GM12873 (cell line): ENCODE results near the gene TAS2R13.

Source experiments
- CTCF ChIP-seq: IDR thresholded peaks from 2 replicates; pipeline ENCODE4 v1.5.1; 2012; ENCODE audit warnings: low read depth, mild to moderate bottlenecking, moderate library complexity, low read length, control low read depth; ENCODE audit not compliant: insufficient read depth; ENCODE audit errors: missing control alignments

TAS2R13 gene

GRCh38 chr12:10940389-10940788, 31.0 kb upstream of the TAS2R13 start:
- no peak for TF ChIP-seq CTCF

GRCh38 chr12:10939163-10939562, 29.8 kb upstream of the TAS2R13 start, which contains the start of gene TAS2R14:
Gene TAS2R14, minus strand, starts transcription at chr12:10939263. Its CDS starts 56 bp downstream, at chr12:10939207.
- TF ChIP-seq CTCF: no peak

- no peak for TF ChIP-seq CTCF
Observed at GRCh38 chr12:10936506-10936905, 27.1 kb upstream of the TAS2R13 start.

- TF ChIP-seq CTCF: no peak
Observed at GRCh38 chr12:10928746-10929286, 19.5 kb upstream of the TAS2R13 start, which contains the start of gene PRH2. Gene PRH2, plus strand, starts transcription at chr12:10929236. Its CDS starts 38 bp downstream, at chr12:10929274.

- no peak for TF ChIP-seq CTCF
Observed at GRCh38 chr12:10926269-10926668, 16.9 kb upstream of the TAS2R13 start.

- no peak for TF ChIP-seq CTCF
Observed at GRCh38 chr12:10919809-10920208, 10.4 kb upstream of the TAS2R13 start.

GRCh38 chr12:10910380-10910779, 1.0 kb upstream of the TAS2R13 start:
- no peak for TF ChIP-seq CTCF
